Heart left ventricle (tissue), 13 donors: ENCODE measurements around the gene SFSWAP.

Experiments used
- CTCF ChIP-seq, 12 donors: fragments of 200-600 bp; sonication (generic) in 4 of 12; IDR thresholded peaks; one replicate each; pipeline versions ENCODE4 v1.5.0 to v1.8.0; 2018 to 2022; ENCODE audit warnings: antibody characterized with exemption in 12 of 12, mild to moderate bottlenecking in 5 of 12
- POLR2A ChIP-seq, 2 donors: fragments of 450-650 bp; IDR thresholded peaks; one replicate each; pipeline ENCODE4 v1.6.1; 2017; ENCODE audit warnings: antibody characterized with exemption in 2 of 2, mild to moderate bottlenecking in 2 of 2, moderate library complexity in 2 of 2
- donor health status: ischemic (EF 13 %, LVEDD 7.1; RV severe dilation, severe dysfunction).
- donor health status: DM: no; HTN: yes; CAD: no.
- donor health status: DM: no; HTN: no; CAD: no.
- donor health status: ischemic (EF 25% LVEDD 6.9; RV normal size, moderate dysfunction).
- donor health status: ischemic (EF 25% LVEDD 5.7; RV mildly dilated, moderate dysfunction).
- donor health status: ischemic (EF 35%, LVEDD 5.7; RV mildly dilated, moderate dysfunction).
- donor health status: nonischemic (EF 11% LVEDD 7.7; RV severe dilation, severe dysfunction).
- donor health status: DM: yes; HTN: yes; CAD: no.
- donor health status: PGD.
- donor health status: ischemic (EF 29% LVEDD 5.4; RV normal size, mild dysfunction).
- donor health status: nonischemic (EF 23%, LVEDD 6.1; RV moderate dilation, normal function).

GRCh38 chr12:131843527-131843926, 132.6 kb downstream of the SFSWAP start:
- TF ChIP-seq POLR2A (IDR thresholded peaks at IDR 0.05) = no peak
- no peak for TF ChIP-seq CTCF (IDR thresholded peaks at IDR 0.05)
